Immature natural killer cell (primary cell): ENCODE measurements around the gene RASGRF1. TPM values are rescaled to one million over a fixed set of nuclear protein-coding genes. Genes with fewer than 3 reads are reported as not detected.
"Not testable (repeated sequence)": the region's sequence is repeated elsewhere in the genome, so short reads cannot be mapped to it uniquely, and the experiment has no call there.

Experiments
- DNase-seq, 3 donors: peaks; one replicate each; pipeline ENCODE4 v3.0.0; 2022; ENCODE audit warnings: mixed read lengths in 1 of 3
- H3K27ac Mint-ChIP-seq, 6 donors: one replicate each; pipeline ENCODE4 v1.8.0; 2020; ENCODE audit warnings: mixed read lengths in 6 of 6, mild to moderate bottlenecking in 5 of 6, inconsistent platforms in 4 of 6, moderate library complexity in 3 of 6
- H3K27me3 Mint-ChIP-seq, 3 donors: one replicate each; pipeline ENCODE4 v1.8.0; 2020 to 2021; ENCODE audit warnings: low read depth in 3 of 3, mild to moderate bottlenecking in 3 of 3, mixed read lengths in 3 of 3, moderate library complexity in 3 of 3, inconsistent platforms in 1 of 3
- H3K36me3 Mint-ChIP-seq, 3 donors: one replicate each; pipeline ENCODE4 v1.8.0; 2020; ENCODE audit warnings: mixed read lengths in 3 of 3, inconsistent platforms in 2 of 3, mild to moderate bottlenecking in 2 of 3
- H3K4me1 Mint-ChIP-seq, 2 donors: one replicate each; pipeline ENCODE4 v1.8.0; 2020; ENCODE audit warnings: inconsistent platforms in 2 of 2, mild to moderate bottlenecking in 2 of 2, mixed read lengths in 2 of 2, moderate library complexity in 1 of 2
- H3K4me3 Mint-ChIP-seq, 5 donors: one replicate each; pipeline ENCODE4 v1.8.0; 2020; ENCODE audit warnings: mild to moderate bottlenecking in 5 of 5, mixed read lengths in 5 of 5, inconsistent platforms in 3 of 5, moderate library complexity in 3 of 5
- H3K9me3 Mint-ChIP-seq, 6 donors: one replicate each; pipeline ENCODE4 v1.8.0; 2020; ENCODE audit warnings: mild to moderate bottlenecking in 6 of 6, mixed read lengths in 6 of 6, inconsistent platforms in 4 of 6, moderate library complexity in 3 of 6
- polyA plus RNA-seq, 3 donors: library from polyadenylated mRNA; unstranded; fragments of 300-500 nt; fragmentation: Illumina TruSeq; gene quantifications; one replicate each; pipeline ENCODE4 v1.2.3, GENCODE V29; 2021

RASGRF1 gene
- polyA plus RNA-seq, 3 donors from 2014 or later, result not detected

DNA sequence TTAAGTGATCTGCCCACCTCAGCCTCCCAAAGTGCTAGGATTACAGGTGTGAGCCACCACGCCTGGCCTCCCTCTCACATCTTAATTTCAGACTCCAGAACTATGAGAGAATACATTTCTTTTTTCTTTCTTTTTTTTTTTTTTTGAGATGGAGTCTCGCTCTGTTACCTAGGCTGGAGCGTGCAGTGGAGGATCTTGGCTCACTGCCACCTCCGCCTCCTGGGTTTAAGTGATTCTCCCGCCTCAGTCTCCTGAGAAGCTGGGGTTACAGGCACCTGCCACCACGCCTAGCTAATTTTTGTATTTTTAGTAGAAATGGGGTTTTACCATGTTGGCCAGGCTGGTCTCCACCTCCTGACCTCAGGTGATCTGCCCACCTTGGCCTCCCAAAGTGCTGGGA lies 95.4 kb downstream of the RASGRF1 start:
- not testable (repeated sequence) for DNase-seq, H3K27ac Mint-ChIP-seq, H3K4me3 Mint-ChIP-seq, H3K36me3 Mint-ChIP-seq, H3K27me3 Mint-ChIP-seq, H3K4me1 Mint-ChIP-seq, H3K9me3 Mint-ChIP-seq

DNA sequence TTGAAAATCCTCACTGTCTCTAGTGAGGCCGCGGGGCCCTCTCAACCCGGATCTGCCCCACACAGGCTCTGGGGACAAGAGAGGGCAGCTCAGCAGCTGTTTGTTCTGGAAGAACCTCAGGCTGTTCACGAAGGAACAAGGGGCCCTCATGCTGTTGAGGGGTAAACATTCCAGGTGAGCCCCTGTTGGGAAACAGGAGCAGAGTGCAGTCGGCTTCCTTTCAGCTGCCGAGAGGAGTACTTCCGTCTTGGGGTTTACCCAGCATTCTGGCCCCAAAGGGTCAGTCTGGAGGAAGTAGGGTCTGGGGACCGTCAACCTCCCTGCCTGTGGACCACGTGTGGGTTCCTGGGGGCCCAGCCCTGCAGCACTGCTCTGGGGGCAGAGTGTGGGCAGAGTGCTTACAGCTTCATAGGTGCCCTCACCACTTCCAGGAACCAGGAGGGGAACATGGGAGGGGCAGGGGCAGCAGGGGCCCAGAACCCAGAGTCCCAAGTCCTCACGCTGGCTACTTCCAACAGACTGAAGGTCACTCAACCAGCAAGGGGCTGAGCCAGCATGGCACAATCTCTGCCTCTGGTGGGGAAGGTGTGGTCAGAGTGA lies 96.5 kb downstream of the RASGRF1 start:
- Mint-ChIP-seq H3K4me1 (peaks cover 0 to 5% of the 10 kb centered on the region in 2 donors), H3K9me3 (no peaks in the 10 kb centered on the region), H3K27me3 (peaks cover 0 to 4% (median 3%) of the 10 kb centered on the region in 3 donors), H3K27ac (no peak overlapping the region), H3K4me3 (no peak overlapping the region), H3K36me3 (no peaks in the 10 kb centered on the region)
- DNase-seq, result no peak

DNA sequence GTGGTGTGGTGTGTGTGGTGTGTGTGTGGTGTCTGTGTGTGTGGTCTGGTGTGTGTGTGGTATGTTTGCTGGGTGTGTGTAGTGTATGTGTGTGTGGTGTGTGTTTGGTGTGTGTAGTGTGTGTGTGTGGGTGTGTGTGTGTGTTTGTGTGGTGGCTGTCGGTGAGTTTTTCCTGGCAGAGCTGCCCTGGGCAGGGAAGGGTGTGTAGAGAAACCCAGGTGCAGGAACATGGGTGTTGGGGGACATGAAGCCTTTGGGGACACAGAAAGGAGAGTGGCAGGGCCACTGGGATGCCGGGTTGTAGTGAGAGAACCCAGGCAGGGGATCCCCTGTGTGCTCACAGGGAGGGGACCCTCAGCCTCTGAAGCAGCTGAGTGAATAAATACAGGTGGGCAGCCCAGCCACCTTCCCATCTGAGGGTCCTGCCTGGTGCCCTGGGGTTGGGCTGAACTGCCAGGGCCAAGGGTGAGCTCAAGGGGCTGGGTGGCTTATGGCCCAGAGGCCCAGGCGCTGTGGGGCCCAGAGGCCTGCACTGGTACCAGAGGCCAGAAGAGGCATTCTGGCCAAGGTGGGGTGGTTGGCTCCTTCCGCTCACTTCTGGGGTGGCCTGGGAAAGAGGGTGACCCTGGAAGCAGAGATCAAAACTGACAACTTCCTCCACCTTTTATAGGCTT lies 97.2 kb downstream of the RASGRF1 start:
- Mint-ChIP-seq H3K4me3 (no peak overlapping the region), H3K9me3 (no peaks in the 10 kb centered on the region), H3K36me3 (no peaks in the 10 kb centered on the region), H3K4me1 (peaks cover 0 to 5% of the 10 kb centered on the region in 2 donors), H3K27me3 (peaks cover 0 to 4% (median 3%) of the 10 kb centered on the region in 3 donors), H3K27ac (peak overlapping the region in 2 of 6 donors; percentile 30 to 80)
- DNase-seq, result no peak

DNA sequence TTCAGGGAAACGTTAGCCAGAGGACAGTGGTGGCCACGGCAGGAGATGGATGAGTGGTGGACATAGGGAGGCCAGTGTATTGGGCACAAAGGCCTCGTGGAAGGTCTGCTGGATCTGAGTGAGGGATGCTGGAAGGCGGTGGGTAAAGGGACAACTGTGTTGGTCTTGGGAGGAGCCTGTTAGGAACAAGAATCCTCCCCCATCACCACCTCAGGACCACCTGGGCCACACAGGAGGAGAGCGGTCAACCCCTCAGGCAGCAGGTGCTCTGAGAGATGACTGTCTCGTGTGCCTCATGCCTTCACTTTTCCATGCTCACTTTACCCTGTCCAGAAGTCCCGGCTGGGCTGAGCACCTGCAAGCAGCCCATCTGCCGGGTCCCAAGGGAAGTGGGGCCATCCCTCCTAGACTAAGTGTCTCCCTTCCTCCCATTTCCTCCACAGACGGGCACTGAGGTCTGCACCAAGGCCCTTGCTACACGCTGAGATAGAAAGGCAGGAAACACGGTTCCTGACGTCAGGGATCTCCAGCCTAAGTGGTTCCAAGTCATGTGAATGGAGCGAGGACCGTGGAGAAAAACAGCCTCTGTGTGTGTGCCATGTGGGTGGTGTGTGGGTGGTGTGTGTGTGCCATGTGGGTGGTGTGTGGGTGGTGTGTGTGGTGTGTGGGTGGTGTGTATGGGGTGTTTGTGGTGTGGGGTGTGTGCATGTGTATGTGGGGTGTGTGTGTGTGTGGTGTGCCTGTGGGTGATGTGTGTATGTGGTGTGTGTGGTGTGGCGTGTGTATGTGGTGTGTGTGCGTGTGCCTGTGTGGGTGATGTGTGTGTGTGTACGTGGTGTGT lies 97.9 kb downstream of the RASGRF1 start:
- Mint-ChIP-seq H3K27ac (peak overlapping the region in 3 of 6 donors; percentile 30 to 80 (median 73)), H3K27me3 (peaks cover 0 to 4% (median 3%) of the 10 kb centered on the region in 3 donors), H3K9me3 (no peaks in the 10 kb centered on the region), H3K4me3 (no peak overlapping the region), H3K36me3 (no peaks in the 10 kb centered on the region), H3K4me1 (peaks cover 0 to 5% of the 10 kb centered on the region in 2 donors)
- no peak for DNase-seq

DNA sequence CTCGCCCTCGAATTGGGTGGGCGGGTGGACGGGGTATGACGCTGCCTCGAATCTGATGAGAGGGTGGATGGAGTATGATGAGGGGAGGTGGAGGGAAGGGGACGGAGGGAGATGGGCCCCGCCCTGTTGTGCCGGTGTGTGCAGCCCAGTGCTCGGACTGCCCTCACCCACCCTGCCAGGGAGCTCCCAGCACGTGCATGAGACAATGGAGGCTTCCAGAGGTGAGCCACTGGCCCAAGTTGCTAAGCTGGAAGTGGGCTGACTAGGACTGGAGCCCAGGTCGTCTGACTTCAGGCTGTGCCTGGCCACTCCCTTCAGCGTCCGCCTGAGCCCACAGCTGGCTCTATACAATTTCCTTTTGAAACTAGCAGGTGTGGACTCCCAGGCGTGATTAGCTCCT lies 98.7 kb downstream of the RASGRF1 start:
- no peak overlapping the region for H3K4me3 Mint-ChIP-seq
- no peaks in the 10 kb centered on the region for H3K9me3 Mint-ChIP-seq
- H3K36me3 Mint-ChIP-seq, result no peaks in the 10 kb centered on the region
- H3K27ac Mint-ChIP-seq, result no peak overlapping the region
- H3K4me1 Mint-ChIP-seq, result peaks cover 0 to 5% of the 10 kb centered on the region in 2 donors
- peaks cover 0 to 4% (median 4%) of the 10 kb centered on the region in 3 donors for H3K27me3 Mint-ChIP-seq
- no peak for DNase-seq

DNA sequence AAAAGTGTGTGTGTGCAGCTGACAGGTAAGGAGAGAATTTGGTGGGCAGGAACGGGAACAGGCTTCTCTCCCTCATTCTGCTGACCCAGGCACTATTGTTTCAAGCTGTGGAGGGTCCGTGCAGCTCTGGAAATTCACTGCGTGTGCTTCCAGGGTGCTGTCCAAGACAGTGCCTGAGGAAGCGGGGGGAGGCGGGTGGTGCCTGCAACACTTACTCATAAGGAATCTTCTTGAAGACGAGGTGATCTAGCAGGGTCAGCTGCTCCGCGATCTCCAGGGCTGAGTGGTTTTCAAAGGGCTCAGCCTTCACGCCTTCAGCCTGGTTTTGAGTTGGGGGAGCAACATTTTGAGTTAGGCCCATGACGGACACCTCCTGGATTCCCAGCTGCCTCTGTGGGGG lies 99.1 kb downstream of the RASGRF1 start:
- Mint-ChIP-seq H3K9me3 (no peaks in the 10 kb centered on the region), H3K27ac (no peak overlapping the region), H3K4me1 (peaks cover 0 to 5% of the 10 kb centered on the region in 2 donors), H3K4me3 (no peak overlapping the region), H3K36me3 (no peaks in the 10 kb centered on the region), H3K27me3 (peaks cover 0 to 4% (median 4%) of the 10 kb centered on the region in 3 donors)
- DNase-seq, result no peak

DNA sequence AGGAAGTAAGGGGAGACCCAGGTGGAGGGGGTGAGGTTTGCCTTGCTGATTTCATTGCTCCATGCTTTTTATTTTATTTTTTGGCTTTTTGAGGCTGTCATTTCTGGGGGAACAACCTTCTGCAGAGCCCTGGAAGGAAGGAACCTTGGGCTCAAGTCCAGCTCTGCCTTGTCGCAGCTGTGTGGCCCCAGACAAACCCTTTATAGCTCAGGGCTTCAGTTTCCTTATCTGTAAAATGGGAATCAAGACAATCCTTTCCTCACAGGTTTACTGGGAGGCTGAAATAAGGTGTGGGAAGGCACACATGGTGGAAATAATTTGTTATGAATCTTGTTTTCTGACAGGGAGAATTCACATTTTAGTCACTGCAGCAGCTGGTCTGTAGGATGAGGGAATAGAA lies 100.3 kb downstream of the RASGRF1 start:
- H3K9me3 Mint-ChIP-seq, result no peaks in the 10 kb centered on the region

DNA sequence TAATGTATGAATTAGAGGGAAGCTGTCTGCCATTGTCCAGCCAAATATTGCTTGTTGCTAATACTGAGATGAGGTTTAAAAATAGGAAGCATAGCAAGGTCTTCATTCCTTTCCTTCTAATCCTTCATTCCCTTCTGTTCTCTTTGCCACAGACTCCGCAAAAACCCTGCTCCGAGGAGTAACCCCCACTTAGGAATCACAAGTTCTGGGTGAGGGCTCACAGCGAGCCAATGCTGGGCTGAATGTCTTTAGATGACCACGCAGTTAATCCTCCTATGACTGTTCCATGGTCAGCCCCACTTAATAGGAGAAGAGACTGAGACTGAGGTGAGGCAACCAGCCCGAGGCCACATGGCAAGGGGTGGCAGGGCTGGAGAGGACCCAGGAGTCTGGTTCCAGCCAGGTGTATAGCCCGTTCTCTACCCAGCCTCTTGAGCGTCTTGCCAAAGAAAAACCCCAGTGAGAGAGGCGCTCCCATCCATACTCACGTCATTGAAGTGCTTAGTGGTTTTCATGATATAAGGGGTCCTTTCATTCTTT lies 100.8 kb downstream of the RASGRF1 start:
- H3K4me3 Mint-ChIP-seq, result no peak overlapping the region
- H3K4me1 Mint-ChIP-seq, result peaks cover 0 to 5% of the 10 kb centered on the region in 2 donors
- H3K9me3 Mint-ChIP-seq, result no peaks in the 10 kb centered on the region
- DNase-seq, result no peak
- H3K27me3 Mint-ChIP-seq, result peaks cover 0 to 12% (median 4%) of the 10 kb centered on the region in 3 donors
- no peaks in the 10 kb centered on the region for H3K36me3 Mint-ChIP-seq
- H3K27ac Mint-ChIP-seq, result no peak overlapping the region

More for the DNA sequence above, 100.3 kb downstream of the RASGRF1 start:
- Mint-ChIP-seq H3K4me3 (no peak overlapping the region), H3K27ac (no peak overlapping the region), H3K27me3 (peaks cover 0 to 9% (median 4%) of the 10 kb centered on the region in 3 donors), H3K36me3 (no peaks in the 10 kb centered on the region), H3K4me1 (peaks cover 0 to 5% of the 10 kb centered on the region in 2 donors)
- no peak for DNase-seq

DNA sequence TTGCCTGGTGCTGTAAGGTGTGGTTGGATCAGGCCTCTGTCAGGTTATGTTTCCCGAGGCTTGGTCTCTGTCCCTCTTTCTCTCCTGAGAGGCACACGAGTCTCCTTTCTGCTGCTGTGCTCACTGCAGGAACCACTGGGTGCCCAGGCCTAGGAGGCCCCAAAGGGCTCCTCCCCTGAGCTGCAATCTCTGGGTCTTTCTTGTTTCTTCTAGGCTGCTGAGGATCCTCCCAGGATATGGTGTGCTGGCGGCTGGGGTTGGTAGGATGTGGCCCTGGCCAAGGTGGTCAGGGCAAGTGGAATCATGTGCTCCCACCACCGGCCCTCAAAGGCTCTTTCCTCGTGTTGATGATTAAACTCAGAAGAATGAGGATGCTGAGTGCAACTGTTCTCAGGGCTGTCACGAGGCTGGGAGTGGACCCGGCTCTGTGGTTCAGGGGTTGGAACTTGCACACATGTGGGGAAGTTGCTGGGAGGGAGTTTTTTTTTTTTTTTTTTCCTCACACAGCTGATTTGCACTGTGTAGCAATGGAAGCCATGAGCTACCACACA lies 102.1 kb downstream of the RASGRF1 start:
- Mint-ChIP-seq H3K4me1 (peaks cover 0 to 5% of the 10 kb centered on the region in 2 donors), H3K4me3 (no peak overlapping the region), H3K27ac (no peak overlapping the region), H3K9me3 (no peaks in the 10 kb centered on the region), H3K36me3 (no peaks in the 10 kb centered on the region), H3K27me3 (peaks cover 0 to 12% (median 4%) of the 10 kb centered on the region in 3 donors)
- no peak for DNase-seq

DNA sequence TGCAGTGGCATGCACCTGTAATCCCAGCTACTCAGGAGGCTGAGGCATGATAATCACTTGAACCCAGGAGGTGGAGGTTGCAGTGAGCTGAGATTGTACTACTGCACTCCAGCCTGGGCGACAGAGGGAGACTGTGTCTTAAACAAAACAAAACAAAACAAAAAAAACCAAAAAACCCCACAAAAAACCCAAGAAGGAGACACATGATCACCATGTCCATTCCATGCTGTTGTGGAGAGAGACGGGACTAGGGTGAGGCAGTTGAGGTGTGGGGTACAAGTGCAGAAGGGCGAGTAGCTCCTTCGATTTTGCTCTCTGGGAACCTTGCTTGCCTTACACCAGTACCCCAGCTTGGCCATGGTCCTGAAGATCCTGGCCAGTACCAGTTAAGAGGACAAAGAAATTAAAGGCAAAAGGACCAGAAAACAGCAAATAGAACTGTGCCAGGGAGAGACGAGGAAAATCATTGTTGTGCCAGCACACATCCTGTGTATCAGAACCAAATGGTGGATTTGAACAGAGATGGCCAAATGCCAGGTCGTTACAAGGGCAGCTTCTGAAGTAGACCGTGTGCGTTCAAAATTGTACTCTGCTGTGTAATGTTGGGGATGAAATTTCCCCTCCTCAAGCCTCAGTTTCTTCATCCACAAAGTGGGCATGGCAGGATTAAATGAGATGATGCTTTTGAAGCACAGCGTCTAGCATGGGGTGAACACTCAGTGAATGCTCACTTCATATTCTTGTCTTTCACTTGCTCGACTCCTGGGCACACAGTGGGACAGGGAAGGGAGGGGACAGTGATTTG lies 102.8 kb downstream of the RASGRF1 start:
- H3K27me3 Mint-ChIP-seq, result peaks cover 0 to 10% (median 2%) of the 10 kb centered on the region in 3 donors
- no peaks in the 10 kb centered on the region for H3K9me3 Mint-ChIP-seq
- no peaks in the 10 kb centered on the region for H3K36me3 Mint-ChIP-seq
- no peak overlapping the region for H3K27ac Mint-ChIP-seq
- DNase-seq, result no peak
- H3K4me1 Mint-ChIP-seq, result peaks cover 0 to 3% of the 10 kb centered on the region in 2 donors
- H3K4me3 Mint-ChIP-seq, result no peak overlapping the region

DNA sequence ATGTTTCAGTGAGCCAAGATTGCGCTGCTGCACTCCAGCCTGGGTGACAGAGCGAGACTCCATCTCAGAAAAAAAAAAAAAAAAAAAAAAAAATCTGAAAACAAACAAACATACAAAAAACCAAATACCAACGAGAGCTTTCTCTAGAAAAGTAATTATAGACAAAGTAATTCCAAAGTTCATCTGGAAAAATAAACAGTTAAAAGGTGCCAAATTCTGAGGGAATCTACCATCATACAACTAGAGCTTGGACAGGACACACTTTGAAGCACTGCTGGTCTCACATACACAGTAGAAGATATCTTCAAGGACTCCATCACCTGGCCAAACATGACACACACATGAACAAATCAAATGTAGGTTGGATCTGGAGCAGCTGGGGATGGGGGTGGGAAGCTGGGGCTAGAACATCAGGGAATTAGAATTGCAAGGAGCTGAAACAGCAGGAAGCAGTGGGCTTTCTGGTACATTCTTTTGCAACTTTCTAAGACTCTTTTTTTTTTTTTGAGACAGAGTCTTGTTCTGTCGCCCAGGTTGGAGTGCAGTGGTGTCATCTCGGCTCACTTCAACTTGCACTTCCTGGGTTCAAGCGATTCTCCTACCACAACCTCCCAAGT lies 104.6 kb downstream of the RASGRF1 start:
- no peak overlapping the region for H3K27ac Mint-ChIP-seq

DNA sequence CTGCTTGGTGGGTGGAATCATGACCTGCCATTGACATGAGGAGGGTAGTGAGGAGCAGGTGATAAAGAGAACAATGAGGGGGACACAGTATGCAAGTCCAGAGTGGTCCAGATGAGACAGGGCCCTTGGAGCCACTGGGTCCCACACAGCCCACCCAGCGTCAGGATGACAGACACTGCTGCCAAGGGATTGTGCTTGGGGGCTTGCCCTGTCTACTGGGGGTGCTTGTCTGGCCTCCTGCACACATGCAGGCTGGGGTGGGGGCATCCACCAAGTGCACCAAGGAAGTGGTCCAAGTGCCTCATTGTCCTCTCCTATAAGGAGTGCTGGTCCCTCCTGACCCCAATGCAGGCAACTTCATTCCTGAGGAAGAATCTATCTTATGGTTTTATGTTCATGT lies 106.5 kb downstream of the RASGRF1 start:
- no peaks in the 10 kb centered on the region for H3K4me1 Mint-ChIP-seq
- no peaks in the 10 kb centered on the region for H3K9me3 Mint-ChIP-seq
- no peak for DNase-seq
- no peaks in the 10 kb centered on the region for H3K36me3 Mint-ChIP-seq
- no peak overlapping the region for H3K4me3 Mint-ChIP-seq
- H3K27me3 Mint-ChIP-seq, result peaks cover 0 to 17% (median 2%) of the 10 kb centered on the region in 3 donors
- no peak overlapping the region for H3K27ac Mint-ChIP-seq

More for the DNA sequence above, 104.6 kb downstream of the RASGRF1 start:
- Mint-ChIP-seq H3K27me3 (peaks cover 2 to 13% (median 2%) of the 10 kb centered on the region in 3 donors), H3K4me1 (no peaks in the 10 kb centered on the region), H3K9me3 (no peaks in the 10 kb centered on the region), H3K4me3 (no peak overlapping the region), H3K36me3 (no peaks in the 10 kb centered on the region)
- no peak for DNase-seq
